OCI-LY7 (cell line): Measurements from ENCODE around the gene SLC38A9.

Experiments used
- CTCF ChIP-seq: fragments of 200-600 bp; sonication (generic); conservative IDR thresholded peaks from 2 replicates; pipeline ENCODE4 v1.5.1; 2014; ENCODE audit warnings: mild to moderate bottlenecking, antibody characterized with exemption, low read length, moderate library complexity, mixed read lengths
- EZH2phosphoT487 ChIP-seq: fragments of 200-600 bp; sonication (generic); IDR thresholded peaks from 2 replicates; pipeline ENCODE4 v1.6.1; 2018; ENCODE audit warnings: low read depth, borderline replicate concordance, mild to moderate bottlenecking, mixed run types, antibody characterized with exemption, low read length, moderate library complexity, mixed read lengths

GRCh38 chr5:55583578-55583977 is 128.5 kb downstream of the SLC38A9 start:
- no peak for TF ChIP-seq CTCF
- TF ChIP-seq EZH2phosphoT487, result no peak
